RWPE2 (cell line): ENCODE results near the gene TOPORS.
A peak's percentile ranks its signal among the peaks of the same experiment; 100 is the strongest.

Experiments used
- ATAC-seq: fragments of 200-7000 bp; cut with Tn5 transposase; 3 replicates; pipeline ENCODE4 v1.9.1; 2021; ENCODE audit warnings: low read depth
- DNase-seq: peaks from one replicate; pipeline ENCODE4 v3.0.0-alpha.2; 2020; ENCODE audit warnings: low spot score
- H3K27ac ChIP-seq: fragments of 450-650 bp; 2 replicates; pipeline ENCODE4 v1.5.1; 2017; ENCODE audit warnings: mild to moderate bottlenecking; ENCODE audit not compliant: poor library complexity, severe bottlenecking
- H3K27me3 ChIP-seq: fragments of 250-450 bp; sonication (Bioruptor Pico); 2 replicates; pipeline ENCODE4 v1.5.1; 2021; ENCODE audit warnings: mild to moderate bottlenecking, moderate library complexity; ENCODE audit not compliant: insufficient read depth, poor library complexity, severe bottlenecking
- H3K36me3 ChIP-seq: fragments of 250-450 bp; sonication (Bioruptor Pico); 2 replicates; pipeline ENCODE4 v1.5.1; 2020; ENCODE audit warnings: low read depth, mild to moderate bottlenecking, moderate library complexity
- H3K4me1 ChIP-seq: fragments of 250-450 bp; sonication (Bioruptor Pico); 2 replicates; pipeline ENCODE4 v1.5.1; 2021; ENCODE audit warnings: mild to moderate bottlenecking, moderate library complexity; ENCODE audit not compliant: insufficient read depth, poor library complexity, severe bottlenecking
- H3K4me3 ChIP-seq: fragments of 250-450 bp; sonication (Bioruptor Pico); 2 replicates; pipeline ENCODE4 v1.5.1; 2021; ENCODE audit warnings: mild to moderate bottlenecking, moderate library complexity; ENCODE audit not compliant: severe bottlenecking
- H3K9me3 ChIP-seq: fragments of 250-450 bp; sonication (Bioruptor Pico); 2 replicates; pipeline ENCODE4 v1.5.1; 2021; ENCODE audit warnings: mild to moderate bottlenecking, moderate library complexity; ENCODE audit not compliant: severe bottlenecking
- TF ChIP-seq, protein P1 (sequence below): fragments of 450-650 bp; IDR thresholded peaks from one replicate; pipeline ENCODE4 v1.5.1; 2017; ENCODE audit warnings: mild to moderate bottlenecking, moderate library complexity; ENCODE audit not compliant: poor library complexity, severe bottlenecking

TOPORS gene

GRCh38 chr9:32573821-32574220 lies 21.4 kb upstream of the TOPORS start:
- Histone ChIP-seq H3K4me1 (peaks cover 14% of the 10 kb centered on the region), H3K27me3 (no peaks in the 10 kb centered on the region), H3K27ac (no peak overlapping the region), H3K4me3 (no peak overlapping the region), H3K36me3 (peaks cover 25% of the 10 kb centered on the region), H3K9me3 (no peaks in the 10 kb centered on the region)
- ATAC-seq (no peak), DNase-seq (no peak)
- TF ChIP-seq, protein P1, sequence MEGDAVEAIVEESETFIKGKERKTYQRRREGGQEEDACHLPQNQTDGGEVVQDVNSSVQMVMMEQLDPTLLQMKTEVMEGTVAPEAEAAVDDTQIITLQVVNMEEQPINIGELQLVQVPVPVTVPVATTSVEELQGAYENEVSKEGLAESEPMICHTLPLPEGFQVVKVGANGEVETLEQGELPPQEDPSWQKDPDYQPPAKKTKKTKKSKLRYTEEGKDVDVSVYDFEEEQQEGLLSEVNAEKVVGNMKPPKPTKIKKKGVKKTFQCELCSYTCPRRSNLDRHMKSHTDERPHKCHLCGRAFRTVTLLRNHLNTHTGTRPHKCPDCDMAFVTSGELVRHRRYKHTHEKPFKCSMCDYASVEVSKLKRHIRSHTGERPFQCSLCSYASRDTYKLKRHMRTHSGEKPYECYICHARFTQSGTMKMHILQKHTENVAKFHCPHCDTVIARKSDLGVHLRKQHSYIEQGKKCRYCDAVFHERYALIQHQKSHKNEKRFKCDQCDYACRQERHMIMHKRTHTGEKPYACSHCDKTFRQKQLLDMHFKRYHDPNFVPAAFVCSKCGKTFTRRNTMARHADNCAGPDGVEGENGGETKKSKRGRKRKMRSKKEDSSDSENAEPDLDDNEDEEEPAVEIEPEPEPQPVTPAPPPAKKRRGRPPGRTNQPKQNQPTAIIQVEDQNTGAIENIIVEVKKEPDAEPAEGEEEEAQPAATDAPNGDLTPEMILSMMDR = no peak

DNA sequence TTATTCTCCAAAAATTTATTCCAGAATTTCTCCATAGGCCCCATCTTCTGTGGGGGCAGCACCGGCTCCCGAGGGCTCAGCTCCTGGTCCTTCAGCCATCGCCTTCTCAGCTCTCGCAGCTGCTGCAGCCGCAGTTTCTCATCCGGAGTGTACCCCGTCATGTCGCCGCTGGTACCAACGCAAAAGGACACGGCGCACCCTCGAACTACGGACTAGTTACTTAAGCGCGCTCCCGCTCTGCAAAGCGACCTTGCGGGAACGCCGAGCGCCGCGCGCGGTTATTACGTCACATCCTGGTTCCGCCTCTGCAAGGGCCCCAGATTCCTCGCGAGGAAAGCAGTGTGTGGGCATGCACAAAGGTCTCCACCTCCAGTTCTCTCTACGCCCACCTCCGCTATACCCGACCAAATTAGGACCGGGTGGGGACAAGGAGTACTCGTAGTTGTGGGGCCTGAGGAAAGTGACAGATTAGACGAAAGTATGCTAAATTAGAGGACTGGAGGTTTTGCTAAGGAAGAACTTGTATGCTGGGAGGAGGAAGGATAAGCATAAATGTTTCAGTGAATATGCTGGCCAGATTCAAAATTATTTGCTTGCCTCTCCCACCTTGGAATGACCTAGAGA lies 20.6 kb upstream of the TOPORS start, which contains the start of gene NDUFB6:
Gene NDUFB6, minus strand, starts transcription at position 260 of the 624 bp plus-strand sequence. Its CDS starts 99 bp downstream, at position 161.
- no peaks in the 10 kb centered on the region for H3K9me3 ChIP-seq
- peaks cover 14% of the 10 kb centered on the region for H3K4me1 ChIP-seq
- ATAC-seq = peak; percentile 85
- H3K36me3 ChIP-seq = peaks cover 30% of the 10 kb centered on the region
- H3K27me3 ChIP-seq = no peaks in the 10 kb centered on the region
- DNase-seq = peak; percentile 85
- peak within 1 kb of the TSS; percentile 92 for H3K4me3 ChIP-seq
- TF ChIP-seq, protein P1 = no peak
- H3K27ac ChIP-seq = peak within 1 kb of the TSS; percentile 69

- Histone ChIP-seq H3K9me3 (no peaks in the 10 kb centered on the region), H3K4me3 (peak overlapping the region; percentile 92), H3K36me3 (peaks cover 37% of the 10 kb centered on the region), H3K27me3 (no peaks in the 10 kb centered on the region), H3K27ac (peak overlapping the region; percentile 69), H3K4me1 (peaks cover 14% of the 10 kb centered on the region)
- TF ChIP-seq, protein P1 = peak; percentile 89
- peak; percentile 65 for DNase-seq
- ATAC-seq = peak; percentile 94
Observed at GRCh38 chr9:32571969-32572899, 19.8 kb upstream of the TOPORS start.

GRCh38 chr9:32570262-32570661 lies 17.9 kb upstream of the TOPORS start:
- Histone ChIP-seq H3K36me3 (peaks cover 51% of the 10 kb centered on the region), H3K4me1 (peaks cover 14% of the 10 kb centered on the region), H3K27ac (no peak overlapping the region), H3K4me3 (no peak overlapping the region), H3K27me3 (no peaks in the 10 kb centered on the region), H3K9me3 (no peaks in the 10 kb centered on the region)
- DNase-seq (no peak), ATAC-seq (no peak)
- TF ChIP-seq, protein P1 = no peak
